ENCODE data around the gene TCAP. TPM values are rescaled to one million over a fixed set of nuclear protein-coding genes. Genes with fewer than 3 reads are reported as not detected.

TCAP gene
- polyA plus RNA-seq, 1 of the 3 experiments (the other 2 are of a cell fraction), result 0.43 TPM

GRCh38 chr17:39651923-39652586 is 13.1 kb upstream of the TCAP start:
- no peak overlapping the region for H2AFZ ChIP-seq (ENCODE audit: low read depth)
- no peak overlapping the region for H3K27ac ChIP-seq (ENCODE audit: low read depth in 2 of 2, low read length in 1 of 2)
- WGBS (ENCODE audit: low lambda C conversion rate), result 87% methylated on average over 8 of the region's 8 CpGs
- H3K27me3 ChIP-seq (ENCODE audit: insufficient read depth), result no peaks in the 10 kb centered on the region
- peaks cover 7% of the 10 kb centered on the region; the same call in 1 of the 2 replicates for H4K20me1 ChIP-seq (ENCODE audit: insufficient read depth)
- H3K9me3 ChIP-seq, result no peaks in the 10 kb centered on the region
- H3K79me2 ChIP-seq (ENCODE audit: insufficient read depth), result peaks cover 9% of the 10 kb centered on the region; the same call in 1 of the 2 replicates
- H3K9me2 ChIP-seq, result no peaks in the 10 kb centered on the region
- no peak for TF ChIP-seq GATA2 (CRISPR knock-in tag; IDR thresholded peaks at IDR 0.05)
- no peak for TF ChIP-seq REST (IDR thresholded peaks at IDR 0.05; ENCODE audit: low read depth, low read length)
- no peak for TF ChIP-seq GABPA (IDR thresholded peaks at IDR 0.05; ENCODE audit: low read depth)
- no peak for TF ChIP-seq ZBTB33 (IDR thresholded peaks at IDR 0.05; ENCODE audit: borderline replicate concordance, low read depth)
- TF ChIP-seq EP300 (IDR thresholded peaks at IDR 0.05; ENCODE audit: borderline replicate concordance in 1 of 2, low read depth in 1 of 2, low read length in 1 of 2), result no peak
- TF ChIP-seq RFX5 (IDR thresholded peaks at IDR 0.05; ENCODE audit: low read length), result no peak
- no peak for TF ChIP-seq PBX3 (IDR thresholded peaks at IDR 0.05)
- TF ChIP-seq USF2 (IDR thresholded peaks at IDR 0.05; ENCODE audit: borderline replicate concordance, low read depth, low read length), result no peak
- no peak for TF ChIP-seq IRF3 (IDR thresholded peaks at IDR 0.05; ENCODE audit: low read depth, low read length)
- TF ChIP-seq ELF1 (IDR thresholded peaks at IDR 0.05), result no peak
- no peak for TF ChIP-seq FOSL2 (IDR thresholded peaks at IDR 0.05; ENCODE audit: borderline replicate concordance, low read depth)
- TF ChIP-seq SIN3A (IDR thresholded peaks at IDR 0.05; ENCODE audit: borderline replicate concordance, low read depth, low read length), result no peak
- TF ChIP-seq RXRA (IDR thresholded peaks at IDR 0.05; ENCODE audit: borderline replicate concordance, low read depth), result no peak
- no peak for TF ChIP-seq TAF1 (IDR thresholded peaks at IDR 0.05; ENCODE audit: borderline replicate concordance, low read depth, low read length)
- no peak for TF ChIP-seq EZH2phosphoT487 (IDR thresholded peaks at IDR 0.05; ENCODE audit: borderline replicate concordance, low read depth)
- no peak for TF ChIP-seq CTCF (IDR thresholded peaks at IDR 0.05)
- TF ChIP-seq FOXM1 (IDR thresholded peaks at IDR 0.05; ENCODE audit: low read depth), result no peak
- no peak for TF ChIP-seq RCOR1 (IDR thresholded peaks at IDR 0.05; ENCODE audit: low read length)
- POLR2A ChIA-PET, result interaction anchor here (0.7 kb wide), 1 partner anchor 15 kb away, joined by 3 read pairs; no protein-coding TSS in a partner anchor
- peaks cover 0 to 3% of the 10 kb centered on the region in 2 experiments for H3K36me3 ChIP-seq (replicated peaks in 1 of 2; ENCODE audit: control insufficient read depth in 1 of 2, insufficient read depth in 2 of 2, low read length in 1 of 2)
- no peaks in the 10 kb centered on the region for H3F3A ChIP-seq (replicated peaks; ENCODE audit: insufficient read depth)
- H3K4me2 ChIP-seq, result no peak overlapping the region
- H3K9ac ChIP-seq, result no peak overlapping the region
- CTCF ChIA-PET, result interaction anchor here (1.0 to 7.6 kb wide), 6 partner anchors 11 to 29 kb away, joined by 3 to 149 read pairs (median 46); partner anchors contain the start of genes PNMT, STARD3 and TCAP
- DNase-seq, result no peak
- peaks cover 0 to 4% of the 10 kb centered on the region in 2 experiments; a peak in 1 of 4 replicates for H3K4me1 ChIP-seq (ENCODE audit: control insufficient read depth in 1 of 2, insufficient read depth in 2 of 2, low read depth in 1 of 2, low read length in 1 of 2)
- no peak overlapping the region for H3K4me3 ChIP-seq (ENCODE audit: low read depth in 2 of 2, low read length in 1 of 2)

All from SK-N-SH (cell line).